Immature natural killer cell (primary cell): ENCODE results near the gene LAMP2. TPM values are rescaled to one million over a fixed set of nuclear protein-coding genes. Genes with fewer than 3 reads are reported as not detected.
"Not testable (repeated sequence)": the region's sequence is repeated elsewhere in the genome, so short reads cannot be mapped to it uniquely, and the experiment has no call there.

ENCODE experiments used
- DNase-seq, 3 donors: peaks; one replicate each; pipeline ENCODE4 v3.0.0; 2022; ENCODE audit warnings: mixed read lengths in 1 of 3
- H3K27ac Mint-ChIP-seq, 6 donors: one replicate each; pipeline ENCODE4 v1.8.0; 2020; ENCODE audit warnings: mixed read lengths in 6 of 6, mild to moderate bottlenecking in 5 of 6, inconsistent platforms in 4 of 6, moderate library complexity in 3 of 6
- H3K27me3 Mint-ChIP-seq, 3 donors: one replicate each; pipeline ENCODE4 v1.8.0; 2020 to 2021; ENCODE audit warnings: low read depth in 3 of 3, mild to moderate bottlenecking in 3 of 3, mixed read lengths in 3 of 3, moderate library complexity in 3 of 3, inconsistent platforms in 1 of 3
- H3K36me3 Mint-ChIP-seq, 3 donors: one replicate each; pipeline ENCODE4 v1.8.0; 2020; ENCODE audit warnings: mixed read lengths in 3 of 3, inconsistent platforms in 2 of 3, mild to moderate bottlenecking in 2 of 3
- H3K4me1 Mint-ChIP-seq, 2 donors: one replicate each; pipeline ENCODE4 v1.8.0; 2020; ENCODE audit warnings: inconsistent platforms in 2 of 2, mild to moderate bottlenecking in 2 of 2, mixed read lengths in 2 of 2, moderate library complexity in 1 of 2
- H3K4me3 Mint-ChIP-seq, 5 donors: one replicate each; pipeline ENCODE4 v1.8.0; 2020; ENCODE audit warnings: mild to moderate bottlenecking in 5 of 5, mixed read lengths in 5 of 5, inconsistent platforms in 3 of 5, moderate library complexity in 3 of 5
- H3K9me3 Mint-ChIP-seq, 6 donors: one replicate each; pipeline ENCODE4 v1.8.0; 2020; ENCODE audit warnings: mild to moderate bottlenecking in 6 of 6, mixed read lengths in 6 of 6, inconsistent platforms in 4 of 6, moderate library complexity in 3 of 6
- polyA plus RNA-seq, 3 donors: library from polyadenylated mRNA; unstranded; fragments of 300-500 nt; fragmentation: Illumina TruSeq; gene quantifications; one replicate each; pipeline ENCODE4 v1.2.3, GENCODE V29; 2021

LAMP2 gene
- 100 to 1,000 TPM; 102 to 191 (median 113) TPM for polyA plus RNA-seq

DNA sequence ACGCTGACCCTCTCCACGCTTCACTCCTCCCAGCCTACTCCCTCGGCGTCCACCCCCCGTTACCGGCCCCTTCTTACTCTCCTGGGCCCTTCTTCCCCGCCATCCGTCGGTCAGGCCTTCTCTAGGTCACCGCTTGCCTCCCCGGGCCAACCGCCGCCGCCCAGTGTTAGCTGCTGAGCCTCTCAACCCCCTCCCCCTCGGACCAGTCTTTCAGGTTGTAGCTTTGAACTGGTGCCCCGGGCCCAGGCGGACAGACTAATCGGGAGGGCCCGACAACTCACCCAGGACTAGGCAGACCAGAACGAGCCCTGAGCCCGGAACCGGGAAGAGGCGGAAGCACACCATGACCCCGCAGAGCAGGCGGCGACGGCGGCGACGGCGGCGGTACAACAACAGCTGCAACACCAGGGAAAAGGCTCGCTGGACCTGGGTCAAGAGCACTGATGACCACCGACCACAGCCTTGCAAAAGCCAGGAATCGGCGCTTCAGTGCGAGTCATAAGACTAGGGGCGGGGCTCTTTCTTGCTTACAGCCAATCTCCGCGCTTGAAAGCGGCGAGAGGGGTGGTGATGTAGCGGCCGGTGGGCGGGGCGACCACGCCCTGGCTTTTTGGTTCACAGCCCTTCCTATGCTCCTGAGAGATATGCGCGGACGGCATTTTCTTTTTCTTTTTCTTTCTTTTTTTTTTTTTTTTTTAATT, at the start of gene LAMP2:
Gene LAMP2, minus strand, starts transcription at position 472 of the 701 bp plus-strand sequence. Its CDS starts 127 bp downstream, at position 345.
- Mint-ChIP-seq H3K4me3 (peak within 1 kb of the TSS; percentile 80 to 96 (median 92)), H3K36me3 (no peaks in the 10 kb centered on the region), H3K27me3 (peaks cover 4 to 11% (median 5%) of the 10 kb centered on the region in 3 donors), H3K4me1 (peaks cover 28 to 44% of the 10 kb centered on the region in 2 donors), H3K9me3 (no peaks in the 10 kb centered on the region), H3K27ac (peak within 1 kb of the TSS; percentile 76 to 95 (median 90))
- DNase-seq, result peak; percentile 73 to 77 (median 76)

DNA sequence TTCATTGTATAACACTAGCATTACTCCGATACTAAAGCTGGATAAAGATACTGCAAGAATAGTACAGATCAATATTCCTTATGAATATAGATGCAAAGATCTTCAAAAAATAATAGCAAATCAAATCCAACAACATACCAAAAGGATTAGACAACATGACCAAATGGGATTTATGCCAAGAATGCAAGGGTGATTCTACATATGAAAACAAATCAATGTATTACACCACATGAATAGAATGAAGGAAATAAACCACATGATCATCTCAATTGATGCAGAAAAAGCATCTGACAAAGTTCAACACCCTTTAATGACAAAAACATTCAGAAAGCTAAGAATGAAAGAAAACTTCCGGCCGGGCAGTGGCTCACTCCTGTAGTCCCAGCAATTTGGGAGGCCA, 48.8 kb upstream of the LAMP2 start:
- Mint-ChIP-seq H3K4me3 (no peak overlapping the region), H3K27ac (no peak overlapping the region), H3K27me3 (peaks cover 2 to 6% (median 2%) of the 10 kb centered on the region in 3 donors), H3K36me3 (no peaks in the 10 kb centered on the region), H3K4me1 (peaks cover 0 to 1% of the 10 kb centered on the region in 2 donors), H3K9me3 (no peaks in the 10 kb centered on the region)
- DNase-seq, result no peak

DNA sequence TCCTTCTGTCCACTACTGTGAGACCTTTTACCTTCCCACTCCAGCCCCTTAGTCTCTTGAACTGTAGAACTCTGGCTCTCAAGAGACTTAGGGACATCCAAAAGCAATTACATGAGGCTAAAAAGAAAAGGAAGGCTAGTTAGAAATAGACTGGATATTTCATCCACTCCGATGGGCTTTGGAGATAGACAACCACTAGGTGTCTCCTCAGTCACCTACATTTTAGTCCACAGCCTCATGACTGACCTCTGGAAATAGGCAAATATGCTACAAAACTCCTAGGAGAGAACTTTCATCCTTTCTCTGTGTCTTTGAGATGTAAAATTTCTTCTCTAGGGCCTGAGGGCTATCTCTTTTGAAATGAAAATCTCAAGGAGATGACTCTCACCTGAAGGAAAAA, 45.1 kb upstream of the LAMP2 start:
- no peaks in the 10 kb centered on the region for H3K9me3 Mint-ChIP-seq
- H3K27me3 Mint-ChIP-seq, result peaks cover 0 to 3% (median 2%) of the 10 kb centered on the region in 3 donors
- no peaks in the 10 kb centered on the region for H3K36me3 Mint-ChIP-seq
- no peak overlapping the region for H3K27ac Mint-ChIP-seq
- H3K4me3 Mint-ChIP-seq, result no peak overlapping the region
- no peak for DNase-seq
- H3K4me1 Mint-ChIP-seq, result no peaks in the 10 kb centered on the region

DNA sequence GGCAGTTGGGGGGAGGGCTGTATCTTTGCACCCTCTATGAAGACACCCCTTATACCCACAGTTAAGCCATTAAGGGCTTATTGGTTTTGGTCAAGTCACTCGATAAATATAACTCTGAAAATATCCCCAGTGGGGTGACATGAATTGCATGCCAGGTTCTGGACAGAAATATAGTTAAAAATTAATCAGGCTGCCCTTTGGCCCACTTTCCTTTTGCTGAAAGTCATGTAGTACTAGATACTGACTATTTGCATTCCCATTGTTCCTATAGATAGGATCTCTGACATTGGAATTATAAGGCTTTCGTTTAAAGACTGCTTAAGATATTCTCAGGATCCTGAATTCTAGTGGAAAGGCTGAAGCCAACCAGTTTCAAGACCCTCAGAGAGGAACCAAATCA, 43.5 kb upstream of the LAMP2 start:
- Mint-ChIP-seq H3K27ac (no peak overlapping the region), H3K36me3 (no peaks in the 10 kb centered on the region), H3K9me3 (no peaks in the 10 kb centered on the region), H3K4me3 (no peak overlapping the region), H3K4me1 (no peaks in the 10 kb centered on the region), H3K27me3 (peaks cover 0 to 3% (median 2%) of the 10 kb centered on the region in 3 donors)
- DNase-seq, result no peak

DNA sequence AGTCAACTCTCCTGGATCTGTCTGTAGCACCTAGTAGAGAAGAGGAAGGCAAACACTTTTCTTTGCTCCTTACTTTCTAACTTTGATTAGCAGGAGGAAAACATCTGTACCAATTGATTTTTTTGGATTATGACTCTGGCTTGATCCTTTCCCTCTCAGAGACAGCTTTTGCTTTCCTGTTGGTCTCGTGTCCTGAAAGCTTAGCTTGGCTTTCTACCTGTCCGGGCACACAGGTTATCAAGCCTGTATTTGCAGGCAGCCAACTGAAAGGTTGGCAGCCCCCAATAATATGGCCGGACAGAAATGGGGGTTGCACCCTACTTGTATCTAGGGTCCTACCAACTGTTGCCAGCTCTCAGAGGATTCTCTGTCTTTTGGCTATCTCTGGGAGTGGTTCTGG, 43.1 kb upstream of the LAMP2 start:
- Mint-ChIP-seq H3K9me3 (no peaks in the 10 kb centered on the region), H3K27ac (no peak overlapping the region), H3K4me1 (no peaks in the 10 kb centered on the region), H3K4me3 (no peak overlapping the region), H3K36me3 (no peaks in the 10 kb centered on the region), H3K27me3 (peaks cover 0 to 3% (median 2%) of the 10 kb centered on the region in 3 donors)
- no peak for DNase-seq

DNA sequence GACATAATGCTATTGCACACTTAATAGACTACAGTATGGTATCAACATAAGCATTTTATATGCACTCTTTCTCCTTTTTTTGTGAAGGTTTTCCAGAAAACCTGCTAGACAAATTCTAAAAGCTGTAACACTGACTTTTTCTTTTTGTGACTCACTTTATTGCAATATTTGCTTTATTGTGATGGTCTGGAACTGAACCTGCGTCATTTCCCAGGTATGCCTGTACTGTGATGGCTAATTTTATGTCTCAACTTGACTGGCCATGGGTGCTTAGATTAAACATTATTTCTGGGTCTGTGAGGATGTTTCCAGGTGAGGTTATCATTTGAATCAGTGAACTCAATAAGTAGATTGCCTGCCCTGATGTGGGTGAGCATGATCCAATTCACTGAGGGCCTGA, 35.5 kb upstream of the LAMP2 start:
- no peak overlapping the region for H3K27ac Mint-ChIP-seq

DNA sequence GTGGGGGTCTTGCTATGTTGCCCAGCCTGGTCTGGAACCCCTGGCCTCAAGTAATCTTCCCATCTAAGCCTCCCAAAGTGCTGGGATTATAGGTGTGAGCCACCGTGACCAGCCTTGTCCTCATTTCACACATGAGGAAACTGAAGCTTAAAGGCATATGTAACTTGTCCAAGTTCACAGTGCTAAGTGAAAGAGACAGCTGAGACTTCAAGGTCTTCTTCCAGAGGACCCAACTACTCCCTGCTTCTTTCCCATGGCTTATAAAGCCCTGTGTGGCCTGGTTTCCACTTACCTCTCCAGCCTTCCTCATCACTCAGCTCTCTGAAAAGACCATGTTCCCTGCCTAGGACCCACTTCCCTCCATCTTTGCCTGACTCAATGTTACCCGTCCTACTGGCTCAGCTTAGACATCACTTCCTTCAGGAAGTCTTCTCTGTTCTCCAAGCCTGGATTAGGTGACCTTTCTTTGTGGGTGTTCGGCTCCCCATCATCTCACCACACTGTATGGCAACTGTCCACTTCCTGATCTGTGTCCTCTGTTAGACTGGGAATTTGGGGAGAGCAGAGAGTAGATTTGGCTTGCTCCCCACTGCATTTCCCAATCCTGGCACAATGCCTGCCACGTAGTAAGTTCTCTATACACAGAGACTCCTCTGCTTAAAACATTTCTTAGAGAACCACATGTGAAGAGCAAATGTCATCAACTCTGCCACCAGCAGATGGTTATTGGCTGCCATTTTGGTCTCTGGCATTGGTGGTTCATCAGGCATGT, 30.4 kb upstream of the LAMP2 start:
- Mint-ChIP-seq H3K36me3 (no peaks in the 10 kb centered on the region), H3K4me3 (no peak overlapping the region), H3K27me3 (peaks cover 5 to 10% (median 6%) of the 10 kb centered on the region in 3 donors), H3K4me1 (peaks cover 6 to 12% of the 10 kb centered on the region in 2 donors), H3K9me3 (no peaks in the 10 kb centered on the region), H3K27ac (peak overlapping the region in 1 of 6 donors; percentile 49)
- DNase-seq, result no peak

More for the DNA sequence above, 35.5 kb upstream of the LAMP2 start:
- H3K36me3 Mint-ChIP-seq, result no peaks in the 10 kb centered on the region
- no peak for DNase-seq
- H3K9me3 Mint-ChIP-seq, result no peaks in the 10 kb centered on the region
- no peak overlapping the region for H3K4me3 Mint-ChIP-seq
- no peaks in the 10 kb centered on the region for H3K4me1 Mint-ChIP-seq
- peaks cover 2 to 4% (median 3%) of the 10 kb centered on the region in 3 donors for H3K27me3 Mint-ChIP-seq

DNA sequence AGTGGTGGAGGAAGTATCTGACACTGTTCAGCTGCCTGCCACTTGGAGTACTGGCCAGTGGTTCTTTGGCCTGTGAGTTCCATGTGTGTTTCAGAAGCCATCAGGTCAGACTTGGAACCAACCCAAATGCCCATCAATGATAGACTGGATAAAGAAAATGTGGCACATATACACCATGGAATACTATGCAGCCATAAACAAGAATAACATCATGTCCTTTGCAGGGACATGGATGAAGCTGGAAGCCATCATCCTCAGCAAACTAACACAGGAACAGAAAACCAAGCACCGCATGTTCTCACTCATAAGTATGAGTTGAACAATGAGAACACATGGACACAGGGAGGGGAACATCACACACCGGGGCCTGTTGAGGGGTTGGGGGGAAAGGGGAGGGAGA, 21.0 kb upstream of the LAMP2 start:
- peaks cover 2 to 11% (median 4%) of the 10 kb centered on the region in 3 donors for H3K27me3 Mint-ChIP-seq
- not testable (repeated sequence) for H3K27ac Mint-ChIP-seq, H3K9me3 Mint-ChIP-seq, H3K4me3 Mint-ChIP-seq, DNase-seq, H3K36me3 Mint-ChIP-seq
- peaks cover 30% of the 10 kb centered on the region in 2 donors for H3K4me1 Mint-ChIP-seq

DNA sequence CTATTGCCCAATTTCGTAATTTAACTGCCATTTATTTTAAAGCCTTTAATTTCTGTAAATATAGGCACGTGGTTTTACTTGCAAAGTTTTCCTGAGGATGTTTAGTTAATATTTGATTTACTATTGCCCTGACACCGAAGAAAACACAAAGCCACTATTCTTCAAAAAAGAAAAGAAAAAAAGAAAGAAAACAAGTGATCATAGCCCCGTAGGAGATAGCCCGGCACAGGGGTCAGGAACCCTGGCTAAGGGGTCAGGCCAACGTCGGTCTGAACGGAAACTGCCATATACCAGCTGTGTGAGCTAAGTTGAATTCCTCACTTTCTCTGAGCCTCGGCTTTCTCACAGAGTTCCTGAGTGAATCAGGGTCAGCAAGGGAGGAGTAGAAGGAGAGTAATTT, 17.7 kb upstream of the LAMP2 start:
- Mint-ChIP-seq H3K36me3 (no peaks in the 10 kb centered on the region), H3K4me3 (peak overlapping the region in 4 of 5 donors; percentile 4 to 34 (median 11)), H3K27ac (peak overlapping the region in 2 of 6 donors; percentile 43 to 89), H3K9me3 (no peaks in the 10 kb centered on the region), H3K4me1 (peaks cover 31 to 32% of the 10 kb centered on the region in 2 donors), H3K27me3 (peaks cover 4 to 14% (median 4%) of the 10 kb centered on the region in 3 donors)
- DNase-seq, result no peak

DNA sequence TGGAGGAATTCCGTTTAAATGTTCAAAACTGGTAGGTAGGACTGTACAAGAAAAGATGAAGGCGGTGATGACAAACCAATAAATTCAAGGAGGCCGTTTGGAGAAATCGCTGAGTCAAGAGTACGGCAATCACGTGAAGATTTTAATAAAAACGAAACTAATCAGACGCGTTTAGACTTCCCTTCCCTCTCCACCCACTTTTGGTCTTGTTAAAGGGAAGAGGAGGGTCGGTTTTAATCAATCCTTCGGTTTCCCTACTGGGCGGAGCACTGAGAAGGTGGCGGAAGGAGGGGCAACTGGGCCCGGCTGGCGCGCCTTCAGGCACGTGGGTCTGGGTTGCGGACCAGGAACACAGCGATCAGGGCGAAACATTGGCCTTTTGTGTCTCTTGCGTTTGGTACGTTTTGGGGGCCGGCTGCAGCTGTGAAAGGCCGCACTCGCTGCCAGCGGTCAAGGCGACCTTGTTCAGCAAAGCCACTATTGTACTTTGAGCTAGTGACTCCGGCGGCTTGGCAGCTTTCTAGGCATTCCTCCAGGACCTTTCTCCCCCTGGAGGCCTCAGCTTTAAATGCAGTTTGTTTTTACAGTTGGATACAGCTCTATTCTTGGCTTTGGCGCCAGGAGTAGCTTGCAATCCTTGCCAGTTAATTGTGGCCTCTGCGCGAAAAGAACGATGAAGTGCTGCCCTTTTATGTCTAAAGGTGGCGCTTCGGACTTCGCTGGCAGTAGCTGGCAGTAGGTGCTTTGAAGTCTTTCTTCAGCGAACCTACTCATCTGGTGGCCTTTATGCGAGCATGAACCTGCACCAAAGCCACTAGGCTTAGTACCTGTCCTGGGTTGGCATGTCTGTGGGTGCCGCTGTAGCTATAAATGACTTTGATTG, 16.8 kb upstream of the LAMP2 start:
- H3K27me3 Mint-ChIP-seq, result peaks cover 4 to 14% (median 4%) of the 10 kb centered on the region in 3 donors
- no peaks in the 10 kb centered on the region for H3K36me3 Mint-ChIP-seq
- peak; percentile 49 to 58 (median 55) for DNase-seq
- peak overlapping the region; percentile 84 to 92 (median 90) for H3K4me3 Mint-ChIP-seq
- H3K4me1 Mint-ChIP-seq, result peaks cover 31 to 32% of the 10 kb centered on the region in 2 donors
- no peaks in the 10 kb centered on the region for H3K9me3 Mint-ChIP-seq
- peak overlapping the region; percentile 89 to 93 (median 91) for H3K27ac Mint-ChIP-seq

DNA sequence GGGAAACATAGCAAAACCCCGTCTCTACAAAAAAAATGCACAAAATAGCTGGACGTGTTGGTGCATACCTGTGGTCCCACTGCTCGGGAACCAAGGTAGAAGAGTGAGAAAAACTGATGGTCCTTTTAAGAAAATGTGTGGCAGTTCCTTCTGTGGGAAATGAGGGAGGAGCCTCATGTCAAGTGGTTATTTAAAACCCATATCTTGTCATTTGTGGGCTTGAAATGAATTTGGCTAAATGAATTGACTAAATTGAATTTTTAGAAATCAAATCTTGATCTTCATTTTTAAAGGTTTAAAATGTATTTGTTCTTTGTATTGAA, 16.2 kb upstream of the LAMP2 start:
- Mint-ChIP-seq H3K9me3 (no peaks in the 10 kb centered on the region), H3K4me3 (peak overlapping the region; percentile 84 to 92 (median 90))
- DNase-seq, result no peak

DNA sequence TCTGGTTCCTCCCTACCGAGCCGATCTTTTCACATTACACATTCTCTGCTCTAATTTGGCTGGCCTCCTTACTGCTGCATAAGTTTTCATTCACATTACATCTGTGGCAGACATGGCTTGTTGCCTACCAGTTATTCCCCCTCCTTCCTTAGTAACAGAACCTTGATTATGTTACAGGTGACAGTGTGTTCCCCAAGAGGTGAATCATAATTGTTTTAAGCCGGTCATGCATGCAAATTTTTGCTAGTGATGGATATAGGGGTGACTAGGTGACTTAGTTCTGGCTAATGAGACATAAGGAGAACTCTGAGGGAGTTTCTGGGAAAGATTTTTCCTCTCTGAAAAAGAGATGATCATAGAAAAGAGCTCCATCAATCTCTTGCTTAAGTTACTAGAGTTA, 8.4 kb upstream of the LAMP2 start:
- H3K4me1 Mint-ChIP-seq, result no peaks in the 10 kb centered on the region

More for the DNA sequence above, 16.2 kb upstream of the LAMP2 start:
- Mint-ChIP-seq H3K36me3 (no peaks in the 10 kb centered on the region), H3K4me1 (peaks cover 31 to 32% of the 10 kb centered on the region in 2 donors), H3K27me3 (peaks cover 4 to 14% (median 4%) of the 10 kb centered on the region in 3 donors), H3K27ac (peak overlapping the region; percentile 89 to 93 (median 91))

DNA sequence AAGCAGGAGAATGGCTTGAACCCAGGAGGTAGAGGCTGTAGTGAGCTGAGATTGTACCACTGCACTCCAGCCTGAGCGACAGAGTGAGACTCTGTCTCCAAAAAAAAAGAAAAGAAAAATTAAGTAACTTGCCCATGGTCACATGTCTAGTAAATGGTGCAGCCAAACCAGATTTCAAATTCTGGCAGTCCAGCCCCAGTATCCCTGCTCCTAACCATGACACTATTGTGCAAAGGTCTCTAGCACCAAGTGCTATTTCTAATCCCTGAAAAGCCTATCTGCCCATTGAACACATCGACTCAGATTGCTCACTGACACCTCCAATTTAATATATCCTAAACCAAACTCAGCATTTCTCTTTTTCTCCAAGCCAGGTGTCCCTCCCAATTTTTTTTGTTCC, 7.6 kb upstream of the LAMP2 start:
- no peak overlapping the region for H3K4me3 Mint-ChIP-seq
- H3K27me3 Mint-ChIP-seq, result peaks cover 0 to 10% (median 6%) of the 10 kb centered on the region in 3 donors
- H3K36me3 Mint-ChIP-seq, result no peaks in the 10 kb centered on the region
- no peaks in the 10 kb centered on the region for H3K9me3 Mint-ChIP-seq
- no peaks in the 10 kb centered on the region for H3K4me1 Mint-ChIP-seq
- no peak for DNase-seq
- H3K27ac Mint-ChIP-seq, result no peak overlapping the region

More for the DNA sequence above, 8.4 kb upstream of the LAMP2 start:
- Mint-ChIP-seq H3K9me3 (no peaks in the 10 kb centered on the region), H3K27me3 (peaks cover 0 to 10% (median 6%) of the 10 kb centered on the region in 3 donors), H3K4me3 (no peak overlapping the region), H3K27ac (no peak overlapping the region), H3K36me3 (no peaks in the 10 kb centered on the region)
- no peak for DNase-seq
